Neural progenitor cell (in vitro differentiated cells): ENCODE measurements around the gene CLEC9A.

Source experiments
- EZH2 ChIP-seq: fragments of 200-600 bp; sonication (generic); IDR thresholded peaks from 2 replicates; pipeline ENCODE4 v1.6.1; 2017; ENCODE audit warnings: antibody characterized with exemption, mild to moderate bottlenecking, moderate library complexity
- EZH2phosphoT487 ChIP-seq: fragments of 200-600 bp; sonication (generic); IDR thresholded peaks from 2 replicates; pipeline ENCODE4 v1.6.1; 2017; ENCODE audit warnings: antibody characterized with exemption
- TF ChIP-seq, protein P1 (sequence below): fragments of 200-600 bp; sonication (generic); IDR thresholded peaks from 2 replicates; pipeline ENCODE4 v1.5.1; 2017; ENCODE audit warnings: antibody characterized with exemption, mild to moderate bottlenecking

DNA sequence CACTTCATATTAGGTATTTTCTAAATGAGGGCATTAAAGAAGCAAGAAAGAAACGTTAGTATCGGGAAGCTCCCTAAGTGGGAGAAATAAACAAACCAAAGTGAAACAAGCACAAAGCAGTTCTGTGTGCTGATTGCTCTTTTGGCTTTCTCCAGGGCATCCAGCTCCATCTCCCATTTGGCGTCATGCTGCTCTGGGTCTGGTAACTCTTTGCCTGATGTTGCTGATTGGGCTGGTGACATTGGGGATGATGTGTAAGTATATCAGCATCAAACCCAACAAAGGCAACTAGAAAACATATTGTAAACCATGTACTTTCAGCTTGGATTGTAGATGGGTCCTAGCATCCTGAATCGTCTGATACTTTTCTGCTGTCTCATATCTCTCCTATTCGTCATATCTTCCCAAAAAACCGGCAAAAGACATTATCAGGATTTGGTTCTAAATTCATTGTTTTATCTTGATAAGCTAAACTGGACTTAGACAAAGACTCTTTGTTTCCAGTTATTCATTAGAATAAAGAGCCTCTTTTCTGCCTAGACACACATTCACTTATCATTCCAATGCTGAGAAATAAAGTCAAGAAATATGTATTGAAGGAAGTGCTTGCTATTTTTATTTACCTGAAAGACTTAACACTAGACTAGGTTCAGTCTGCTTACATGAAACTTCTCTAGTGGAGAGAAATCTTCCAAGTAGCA is 17.7 kb upstream of the CLEC9A start:
- TF ChIP-seq, protein P1, sequence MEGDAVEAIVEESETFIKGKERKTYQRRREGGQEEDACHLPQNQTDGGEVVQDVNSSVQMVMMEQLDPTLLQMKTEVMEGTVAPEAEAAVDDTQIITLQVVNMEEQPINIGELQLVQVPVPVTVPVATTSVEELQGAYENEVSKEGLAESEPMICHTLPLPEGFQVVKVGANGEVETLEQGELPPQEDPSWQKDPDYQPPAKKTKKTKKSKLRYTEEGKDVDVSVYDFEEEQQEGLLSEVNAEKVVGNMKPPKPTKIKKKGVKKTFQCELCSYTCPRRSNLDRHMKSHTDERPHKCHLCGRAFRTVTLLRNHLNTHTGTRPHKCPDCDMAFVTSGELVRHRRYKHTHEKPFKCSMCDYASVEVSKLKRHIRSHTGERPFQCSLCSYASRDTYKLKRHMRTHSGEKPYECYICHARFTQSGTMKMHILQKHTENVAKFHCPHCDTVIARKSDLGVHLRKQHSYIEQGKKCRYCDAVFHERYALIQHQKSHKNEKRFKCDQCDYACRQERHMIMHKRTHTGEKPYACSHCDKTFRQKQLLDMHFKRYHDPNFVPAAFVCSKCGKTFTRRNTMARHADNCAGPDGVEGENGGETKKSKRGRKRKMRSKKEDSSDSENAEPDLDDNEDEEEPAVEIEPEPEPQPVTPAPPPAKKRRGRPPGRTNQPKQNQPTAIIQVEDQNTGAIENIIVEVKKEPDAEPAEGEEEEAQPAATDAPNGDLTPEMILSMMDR = no peak
- TF ChIP-seq EZH2 (no peak), EZH2phosphoT487 (no peak)
